GM12878 (cell line): ENCODE measurements around the gene COL4A4. TPM values are rescaled to one million over a fixed set of nuclear protein-coding genes. Genes with fewer than 3 reads are reported as not detected.

ENCODE experiments used
- ATAC-seq: fragments of 200-7000 bp; cut with Tn5 transposase; 3 replicates; pipeline ENCODE4 v1.9.1; 2020; ENCODE audit warnings: mild to moderate bottlenecking, moderate library complexity
- BruUV-seq: library from RNA; stranded (reverse); fragments of 400-500 nt; replicated peaks from 2 replicates; lab custom pipeline; 2021; lab: Mats Ljungman, UMichigan
- CTCF ChIA-PET: fragments of 300-600 bp; sonication (Branson Sonifier 250); formaldehyde crosslinking; extraction: SDS; loops from one replicate; lab custom pipeline; 2021; ENCODE audit warnings: inconsistent platforms; lab: Yijun Ruan, JAX
- POLR2A ChIA-PET: fragments of 350-600 bp; formaldehyde crosslinking; extraction: SDS; loops from one replicate; lab custom pipeline; 2021; ENCODE audit warnings: inconsistent platforms; lab: Charles Lee
- RAD21 ChIA-PET: fragments of 300-600 bp; sonication (Branson Sonifier 250); formaldehyde crosslinking; loops from one replicate; lab custom pipeline; 2023; ENCODE audit warnings: antibody characterized with exemption; ENCODE audit not compliant: unreplicated experiment; lab: Charles Lee
- SMC1A ChIA-PET: fragments of 300-600 bp; sonication (Branson Sonifier 250); formaldehyde crosslinking; loops from one replicate; lab custom pipeline; 2023; ENCODE audit not compliant: unreplicated experiment, uncharacterized antibody; lab: Charles Lee
- DNase-seq: peaks from one replicate; pipeline ENCODE4 v3.0.0-alpha.2; 2011; ENCODE audit warnings: low read depth, low spot score
- FAIRE-seq: peaks from 3 replicates; lab custom pipeline; 2011; peaks lifted over from hg19 to GRCh38; lab: Jason Lieb, UNC
- H2AFZ ChIP-seq: 2 replicates; pipeline ENCODE4 v1.6.0; 2011; ENCODE audit warnings: low read depth, low read length, control low read depth; ENCODE audit not compliant: control insufficient read depth
- H3K27ac ChIP-seq: 2 replicates; pipeline ENCODE4 v1.5.1; 2011; ENCODE audit warnings: control low read depth; ENCODE audit not compliant: control insufficient read depth, insufficient read depth
- H3K27me3 ChIP-seq, 2 experiments: replicated peaks in 1 of 2; 2 replicates each; pipeline versions ENCODE4 v1.6.0 to v1.6.1; 2011; ENCODE audit warnings: low read length in 1 of 2; ENCODE audit not compliant: control insufficient read depth in 2 of 2, insufficient read depth in 2 of 2
- H3K36me3 ChIP-seq, 2 experiments: 2 replicates each; pipeline ENCODE4 v1.5.1; 2011; ENCODE audit warnings: low read length in 1 of 2; ENCODE audit not compliant: control insufficient read depth in 2 of 2, insufficient read depth in 2 of 2
- H3K4me1 ChIP-seq: 2 replicates; pipeline ENCODE4 v1.6.1; 2011; ENCODE audit warnings: mild to moderate bottlenecking, low read length, moderate library complexity, mixed read lengths; ENCODE audit not compliant: control insufficient read depth, insufficient read depth
- H3K4me2 ChIP-seq: 2 replicates; pipeline ENCODE4 v1.6.0; 2011; ENCODE audit warnings: control low read depth; ENCODE audit not compliant: control insufficient read depth, insufficient read depth
- H3K4me3 ChIP-seq: fragments of 200-600 bp; sonication (generic); 2 replicates; pipeline ENCODE4 v1.5.1; 2016
- H3K79me2 ChIP-seq: 2 replicates; pipeline ENCODE4 v1.6.0; 2011; ENCODE audit warnings: low read length; ENCODE audit not compliant: control insufficient read depth, insufficient read depth
- H3K9ac ChIP-seq: 2 replicates; pipeline ENCODE4 v1.8.0; 2011; ENCODE audit warnings: low read length, control low read depth, mixed read lengths; ENCODE audit not compliant: control insufficient read depth, insufficient read depth
- H3K9me3 ChIP-seq: replicated peaks from 3 replicates; pipeline ENCODE4 v1.5.1; 2011; ENCODE audit warnings: mild to moderate bottlenecking, low read length; ENCODE audit not compliant: control insufficient read depth, insufficient read depth
- H4K20me1 ChIP-seq: 2 replicates; pipeline ENCODE4 v1.6.0; 2011; ENCODE audit not compliant: control insufficient read depth, insufficient read depth
- CHD1 ChIP-seq: IDR thresholded peaks from 2 replicates; pipeline ENCODE4 v1.6.1; 2012; ENCODE audit warnings: low read depth, low read length, improper control_type of control experiment
- ELK1 ChIP-seq: IDR thresholded peaks from 2 replicates; pipeline ENCODE4 v1.6.1; 2012; ENCODE audit warnings: low read depth, low read length, improper control_type of control experiment
- FOS ChIP-seq: IDR thresholded peaks from 3 replicates; pipeline ENCODE4 v1.6.1; 2011; ENCODE audit warnings: borderline replicate concordance; ENCODE audit not compliant: insufficient read length; ENCODE audit errors: extremely low read depth
- GABPA ChIP-seq: IDR thresholded peaks from 2 replicates; pipeline ENCODE4 v1.6.1; 2014; ENCODE audit warnings: antibody characterized with exemption, low read depth, mild to moderate bottlenecking, inconsistent platforms
- IRF5 ChIP-seq: fragments of 450-650 bp; IDR thresholded peaks from 2 replicates; pipeline ENCODE4 v1.6.1; 2017; ENCODE audit warnings: borderline replicate concordance
- JUND ChIP-seq: IDR thresholded peaks from 2 replicates; pipeline ENCODE4 v1.6.1; 2012; ENCODE audit warnings: low read depth, mild to moderate bottlenecking, low read length, improper control_type of control experiment, moderate library complexity
- KDM1A ChIP-seq: fragments of 200-600 bp; sonication (generic); IDR thresholded peaks from 2 replicates; pipeline ENCODE4 v1.6.1; 2016; ENCODE audit warnings: borderline replicate concordance
- MTA3 ChIP-seq: IDR thresholded peaks from 2 replicates; pipeline ENCODE4 v1.6.1; 2012; ENCODE audit warnings: low read length, inconsistent platforms, borderline replicate concordance
- NKRF ChIP-seq: fragments of 450-650 bp; conservative IDR thresholded peaks from 2 replicates; pipeline ENCODE4 v1.6.1; 2017; ENCODE audit warnings: mild to moderate bottlenecking, moderate library complexity
- SMARCA5 ChIP-seq: fragments of 450-650 bp; IDR thresholded peaks from 2 replicates; pipeline ENCODE4 v1.6.1; 2017; ENCODE audit warnings: mild to moderate bottlenecking
- SPI1 ChIP-seq: IDR thresholded peaks from 2 replicates; pipeline ENCODE4 v1.6.1; 2011; ENCODE audit warnings: low read depth, mild to moderate bottlenecking, low read length, moderate library complexity, borderline replicate concordance; ENCODE audit not compliant: insufficient read depth
- ZBTB33 ChIP-seq: fragments of 450-650 bp; IDR thresholded peaks from 2 replicates; pipeline ENCODE4 v1.6.1; 2017; ENCODE audit warnings: mild to moderate bottlenecking
- ZNF622 ChIP-seq: fragments of 450-650 bp; IDR thresholded peaks from 2 replicates; pipeline ENCODE4 v1.6.1; 2017; ENCODE audit warnings: mild to moderate bottlenecking, inconsistent platforms
- WGBS: methylation state at CpG from one replicate; pipeline ENCODE4 v1.1.6; 2016; ENCODE audit warnings: low lambda C conversion rate; ENCODE audit not compliant: insufficient replicate concordance, insufficient coverage; ENCODE audit errors: missing lambda C conversion rate; 5-methylcytosine and 5-hydroxymethylcytosine counted together
- in situ Hi-C: fragments of 300-500 bp; cut with MboI; formaldehyde crosslinking; loops from 9 replicates; pipeline ENCODE4 v1.14.3; 2018; ENCODE audit warnings: mixed read lengths
- intact Hi-C: fragments of 100-400 bp; cut with micrococcal nuclease; formaldehyde crosslinking; loops from one replicate; pipeline ENCODE4 v1.14.2; 2022; ENCODE audit not compliant: unreplicated experiment
- polyA plus RNA-seq, 11 experiments: library from polyadenylated mRNA; depleted of rRNA in 4 of 11; unstranded in 6 of 11; stranded (reverse) in 5 of 11; fragments of >200 nt; fragmentation: Nextera tagmentation in 4 of 11; fragmentation: Illumina TruSeq in 1 of 11; extraction: Ambion mirVana in 4 of 11; extraction: Trizol in 1 of 11; gene quantifications; 1 replicate in 1 of 11; 2 replicates in 10 of 11; pipeline versions ENCODE4 v1.2.1 to v1.2.3, GENCODE V29; 2011 to 2016; ENCODE audit warnings: inconsistent platforms in 2 of 11, missing spikeins in 2 of 11, low read depth in 1 of 11
- total RNA-seq, 4 experiments: library from RNA; depleted of rRNA in 3 of 4; stranded (reverse); fragments of >200 nt in 3 of 4; fragmentation: Illumina TruSeq in 1 of 4; extraction: Trizol in 1 of 4; gene quantifications; 2 replicates each; pipeline versions ENCODE4 v1.2.1 to v1.2.3, GENCODE V29; 2013 to 2021

COL4A4 gene
- total and polyA plus RNA-seq, 10 of the 15 experiments (the other 5 are each of a cell fraction or from before 2014, with no cell fraction given) = 0.19 to 4.0 (median 2.1) TPM

- Histone ChIP-seq H3K36me3 (no peaks in the 10 kb centered on the region), H3K27me3 (no peaks in the 10 kb centered on the region), H3K4me3 (no peak overlapping the region), H3K4me2 (no peak overlapping the region), H3K79me2 (no peaks in the 10 kb centered on the region), H3K9me3 (no peaks in the 10 kb centered on the region), H3K4me1 (no peaks in the 10 kb centered on the region), H3K27ac (no peak overlapping the region), H2AFZ (no peak overlapping the region), H3K9ac (no peak overlapping the region), H4K20me1 (no peaks in the 10 kb centered on the region)
- ChIA-PET POLR2A (interaction anchor here (1.0 kb wide), 1 partner anchor 1000 kb away, joined by 3 read pairs; no protein-coding TSS in a partner anchor), RAD21 (no interaction called here), CTCF (no interaction called here), SMC1A (no interaction called here)
- in situ Hi-C loops (no loop called here), intact Hi-C loops (no loop called here)
- whole genome bisulfite sequencing = 100% methylated on average over 2 of the region's 2 CpGs
- DNase-seq (no peak), FAIRE-seq (no peak), ATAC-seq (no peak)
- no TSS peak for BruUV-seq
- TF ChIP-seq GABPA = no peak
- no peak for TF ChIP-seq FOS
- TF ChIP-seq ELK1 = no peak
- TF ChIP-seq JUND = no peak
- TF ChIP-seq KDM1A = no peak
- no peak for TF ChIP-seq CHD1
- no peak for TF ChIP-seq IRF5
- no peak for TF ChIP-seq SMARCA5
- TF ChIP-seq SPI1 = no peak
- TF ChIP-seq MTA3 = no peak
- TF ChIP-seq ZNF622 = no peak
- no peak for TF ChIP-seq NKRF
- no peak for TF ChIP-seq ZBTB33
Measured at GRCh38 chr2:227207573-227207972, 43.6 kb upstream of the COL4A4 start.
